IPS-20b (cell line): ENCODE results near the gene ARHGAP15.

ENCODE experiments used
- H3K27ac ChIP-seq: one replicate; pipeline ENCODE4 v1.5.1; 2013; ENCODE audit warnings: low read length
- H3K27me3 ChIP-seq: 2 replicates; pipeline ENCODE4 v1.6.1; 2013; ENCODE audit warnings: mild to moderate bottlenecking, low read length, inconsistent platforms; ENCODE audit not compliant: insufficient read depth
- H3K36me3 ChIP-seq: 2 replicates; pipeline ENCODE4 v1.6.1; 2013; ENCODE audit warnings: low read depth, mild to moderate bottlenecking, inconsistent platforms, low read length, moderate library complexity; ENCODE audit not compliant: insufficient read depth
- H3K4me1 ChIP-seq: 2 replicates; pipeline ENCODE4 v1.6.1; 2013; ENCODE audit warnings: mild to moderate bottlenecking, control low read depth, inconsistent platforms, low read length, moderate library complexity; ENCODE audit not compliant: insufficient read depth
- H3K4me3 ChIP-seq: 2 replicates; pipeline ENCODE4 v1.5.1; 2013; ENCODE audit warnings: mild to moderate bottlenecking, low read length, inconsistent platforms
- H3K9ac ChIP-seq: 2 replicates; pipeline ENCODE4 v1.6.1; 2013; ENCODE audit warnings: low read depth, mild to moderate bottlenecking, inconsistent platforms, low read length, moderate library complexity
- H3K9me3 ChIP-seq: 2 replicates; pipeline ENCODE4 v1.6.1; 2013; ENCODE audit warnings: mild to moderate bottlenecking, low read depth, low read length, inconsistent platforms; ENCODE audit not compliant: insufficient read depth

Gene ARHGAP15

DNA sequence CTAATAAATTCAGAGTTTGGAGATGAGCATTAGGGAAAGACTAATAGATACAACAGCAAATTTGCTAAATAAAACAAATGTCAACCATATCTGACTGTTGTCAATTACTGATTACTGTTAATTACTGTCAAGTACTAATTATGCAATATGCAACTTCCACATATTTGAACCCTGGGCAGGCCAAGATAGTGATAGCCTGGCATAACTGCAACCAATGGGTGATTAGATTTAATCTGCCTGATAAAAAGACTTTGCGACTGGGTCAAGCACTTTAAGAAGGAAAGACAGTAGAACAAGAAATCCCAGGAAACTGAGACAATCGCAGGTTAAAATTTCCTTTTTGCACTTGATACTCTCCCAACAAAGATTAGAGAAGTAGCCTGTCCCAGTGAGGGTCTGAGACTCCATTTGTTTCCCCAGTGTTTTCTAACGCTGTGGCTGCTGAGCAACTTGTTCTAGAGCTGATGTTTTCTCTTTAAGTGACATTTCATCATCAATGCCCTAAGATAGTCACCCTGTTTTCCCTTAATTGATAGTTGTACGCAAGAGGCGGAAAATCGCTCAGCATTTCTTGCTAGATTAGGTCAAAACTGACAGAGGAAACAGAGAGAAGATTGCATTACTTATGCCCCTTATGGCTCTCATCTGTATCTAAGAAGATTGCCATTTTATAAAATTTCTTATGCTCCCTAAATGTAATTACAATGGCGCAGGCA, 17.8 kb downstream of the ARHGAP15 start:
- H3K4me3 ChIP-seq = no peak overlapping the region
- no peaks in the 10 kb centered on the region for H3K4me1 ChIP-seq
- no peaks in the 10 kb centered on the region for H3K9me3 ChIP-seq
- H3K9ac ChIP-seq = no peak overlapping the region
- H3K27me3 ChIP-seq = no peaks in the 10 kb centered on the region
- no peaks in the 10 kb centered on the region for H3K36me3 ChIP-seq
- no peak overlapping the region for H3K27ac ChIP-seq

DNA sequence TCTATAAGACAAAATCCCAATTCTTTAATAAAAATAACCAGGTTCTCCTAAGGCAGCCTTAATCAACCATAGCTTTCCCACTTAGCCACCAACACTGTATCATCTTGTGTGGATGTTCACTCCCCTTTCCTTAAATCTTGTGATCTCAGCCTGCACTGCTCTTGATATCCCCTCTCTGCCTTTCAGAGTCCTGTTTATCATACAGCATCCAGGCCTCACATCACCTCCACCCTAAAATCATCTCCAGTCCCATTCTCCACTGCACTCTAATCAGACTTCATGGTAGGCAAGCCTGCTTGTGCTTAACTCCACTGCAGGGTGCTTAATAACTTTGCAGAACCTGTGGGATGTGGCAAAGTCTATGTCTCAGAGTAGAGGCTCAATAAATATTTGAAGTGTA, 18.8 kb downstream of the ARHGAP15 start:
- Histone ChIP-seq H3K9me3 (no peaks in the 10 kb centered on the region), H3K9ac (no peak overlapping the region), H3K27ac (no peak overlapping the region), H3K36me3 (no peaks in the 10 kb centered on the region), H3K4me3 (no peak overlapping the region), H3K27me3 (no peaks in the 10 kb centered on the region), H3K4me1 (no peaks in the 10 kb centered on the region)

DNA sequence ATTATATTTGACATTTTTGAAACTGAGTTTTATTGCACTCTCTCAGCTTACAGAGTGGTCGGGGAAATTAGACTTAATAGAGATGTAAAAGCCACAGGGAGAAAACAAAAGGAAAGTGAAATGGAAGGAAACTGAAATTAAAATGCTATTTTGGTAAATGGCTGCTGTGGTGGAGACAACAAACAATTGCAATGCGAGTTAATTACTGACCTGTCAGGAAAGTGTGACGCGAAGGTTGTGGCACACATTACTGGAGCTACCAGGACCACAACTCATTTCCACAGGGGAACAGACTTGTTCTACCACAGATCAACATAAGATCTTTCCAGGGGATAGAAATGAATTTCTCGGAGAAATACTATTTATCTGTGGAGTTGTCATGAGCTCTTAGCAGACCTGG, 19.5 kb downstream of the ARHGAP15 start:
- no peaks in the 10 kb centered on the region for H3K27me3 ChIP-seq
- no peaks in the 10 kb centered on the region for H3K36me3 ChIP-seq
- no peak overlapping the region for H3K4me3 ChIP-seq
- no peaks in the 10 kb centered on the region for H3K4me1 ChIP-seq
- H3K9me3 ChIP-seq = no peaks in the 10 kb centered on the region
- H3K9ac ChIP-seq = no peak overlapping the region; the same call in 1 of the 2 replicates
- H3K27ac ChIP-seq = no peak overlapping the region

DNA sequence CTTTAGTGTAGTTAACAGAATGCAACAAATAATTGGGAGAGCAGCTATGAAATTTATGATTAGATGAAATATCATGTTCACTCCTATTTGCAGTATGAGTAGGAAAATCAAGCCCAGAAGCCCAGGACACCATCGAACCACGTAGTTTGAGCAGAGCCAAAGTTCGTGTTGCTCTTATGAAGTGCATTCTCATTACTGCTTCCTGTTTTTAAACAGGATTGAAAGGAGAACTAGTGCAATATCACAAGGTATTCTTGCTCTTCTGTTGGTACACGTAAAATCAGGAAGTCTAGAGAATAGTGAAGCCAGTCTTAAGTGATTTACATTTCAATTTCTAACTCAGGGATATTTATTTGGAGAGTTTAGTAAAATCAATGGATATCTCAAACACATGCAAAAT, 21.1 kb downstream of the ARHGAP15 start:
- H3K27me3 ChIP-seq = no peaks in the 10 kb centered on the region
- no peaks in the 10 kb centered on the region for H3K4me1 ChIP-seq
- no peak overlapping the region for H3K27ac ChIP-seq
- no peak overlapping the region for H3K4me3 ChIP-seq
- H3K36me3 ChIP-seq = no peaks in the 10 kb centered on the region
- H3K9ac ChIP-seq = no peak overlapping the region
- no peaks in the 10 kb centered on the region for H3K9me3 ChIP-seq

DNA sequence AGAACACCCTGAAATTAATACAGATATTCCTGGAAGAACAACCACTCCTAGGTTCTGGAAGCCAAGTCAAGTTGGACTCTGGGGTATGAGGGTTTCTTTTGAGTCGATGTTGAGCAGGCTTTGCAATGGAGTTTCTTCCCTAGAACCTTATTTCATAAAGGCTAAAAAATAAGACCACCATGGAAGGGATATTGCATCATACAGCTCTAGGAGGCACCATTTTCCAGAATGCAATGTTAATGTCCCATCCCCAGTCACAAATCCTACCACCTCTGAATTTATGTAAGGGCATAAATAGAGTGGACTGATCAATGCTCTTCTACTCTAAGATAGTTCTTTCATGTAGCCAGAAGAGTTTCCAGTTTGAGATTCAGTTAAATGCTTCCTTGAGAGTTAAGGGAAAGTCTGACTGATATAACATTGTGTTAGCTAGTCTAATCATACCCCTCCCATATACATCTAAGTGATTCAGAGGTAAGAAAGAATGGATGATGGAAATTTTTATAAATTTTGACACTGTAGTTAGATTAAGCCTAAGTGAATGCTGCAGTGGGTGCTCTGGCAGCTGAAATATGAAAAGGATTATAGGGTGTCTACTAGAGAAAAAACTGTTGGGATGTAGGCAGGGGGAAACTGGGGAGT, 22.0 kb downstream of the ARHGAP15 start:
- no peak overlapping the region for H3K9ac ChIP-seq
- H3K9me3 ChIP-seq = no peaks in the 10 kb centered on the region
- no peak overlapping the region for H3K27ac ChIP-seq
- no peak overlapping the region for H3K4me3 ChIP-seq
- H3K36me3 ChIP-seq = no peaks in the 10 kb centered on the region
- H3K27me3 ChIP-seq = no peaks in the 10 kb centered on the region
- H3K4me1 ChIP-seq = no peaks in the 10 kb centered on the region

DNA sequence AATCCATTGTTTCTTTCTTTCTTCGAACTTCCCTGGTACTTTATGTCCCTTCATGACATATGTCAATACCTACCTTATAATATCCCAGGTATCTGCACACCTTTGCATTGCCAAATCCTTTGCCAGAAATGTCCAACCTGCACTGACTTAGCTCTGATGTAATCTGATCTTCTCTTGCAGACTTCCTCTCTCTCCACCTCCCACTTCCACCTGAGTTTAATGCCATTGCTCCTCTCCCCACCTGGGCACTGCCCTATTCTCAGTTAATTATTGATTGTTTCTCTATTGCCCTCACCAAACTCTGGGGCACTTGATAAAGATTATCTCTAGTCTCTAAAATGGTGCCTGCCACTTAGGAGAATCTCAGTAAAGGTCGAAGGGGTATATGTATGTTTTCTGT, 23.0 kb downstream of the ARHGAP15 start:
- H3K4me3 ChIP-seq = no peak overlapping the region
- 0 out of 2 replicates have a peak, but pooled peaks cover 3% of the 10 kb centered on the region for H3K4me1 ChIP-seq
- no peak overlapping the region for H3K27ac ChIP-seq
- no peaks in the 10 kb centered on the region for H3K9me3 ChIP-seq
- H3K36me3 ChIP-seq = no peaks in the 10 kb centered on the region
- H3K9ac ChIP-seq = no peak overlapping the region
- H3K27me3 ChIP-seq = no peaks in the 10 kb centered on the region

DNA sequence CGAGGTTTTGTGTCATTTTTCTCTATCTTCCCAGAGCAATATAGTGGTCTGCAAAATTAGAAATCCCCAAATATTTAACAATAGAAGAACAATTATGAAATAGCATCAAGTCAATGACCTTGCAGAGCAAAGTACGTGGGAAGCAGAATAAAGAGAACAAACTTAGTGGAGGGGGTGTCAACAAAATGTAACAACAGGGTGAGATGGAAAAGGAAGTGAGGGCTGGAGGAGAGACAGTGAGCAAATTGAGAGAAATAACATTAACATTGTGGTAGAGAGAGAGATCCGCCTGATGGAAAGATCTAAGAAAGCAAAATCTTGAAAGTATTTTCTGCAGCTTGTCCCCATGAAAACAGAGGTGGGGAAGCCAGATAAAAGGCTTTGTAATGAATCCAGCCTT, 23.4 kb downstream of the ARHGAP15 start:
- Histone ChIP-seq H3K9ac (no peak overlapping the region), H3K27ac (no peak overlapping the region), H3K36me3 (no peaks in the 10 kb centered on the region), H3K4me3 (no peak overlapping the region), H3K27me3 (no peaks in the 10 kb centered on the region), H3K9me3 (no peaks in the 10 kb centered on the region), H3K4me1 (0 out of 2 replicates have a peak, but pooled peaks cover 3% of the 10 kb centered on the region)

DNA sequence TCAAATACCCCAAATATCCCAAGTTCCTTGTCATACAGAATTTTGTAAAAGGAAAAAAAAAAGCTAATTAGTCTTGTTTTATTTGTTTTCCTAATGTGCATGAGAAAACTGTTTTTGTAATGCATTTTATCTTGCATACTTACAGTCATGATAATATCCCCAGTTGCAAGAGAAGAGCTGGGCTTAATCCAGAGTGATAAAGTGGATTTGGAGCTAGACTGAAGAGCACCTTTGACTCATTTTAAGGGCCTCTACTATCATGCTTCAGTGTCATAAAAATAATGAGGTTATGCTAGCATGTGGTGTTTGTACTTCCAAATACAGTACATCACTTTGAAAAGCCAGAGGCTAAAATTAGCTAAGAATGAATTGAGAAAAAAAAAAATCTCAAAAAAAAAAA, 26.4 kb downstream of the ARHGAP15 start:
- H3K27ac ChIP-seq = no peak overlapping the region
- H3K9ac ChIP-seq = no peak overlapping the region
- no peaks in the 10 kb centered on the region for H3K36me3 ChIP-seq
- 0 out of 2 replicates have a peak, but pooled peaks cover 3% of the 10 kb centered on the region for H3K4me1 ChIP-seq
- no peak overlapping the region for H3K4me3 ChIP-seq
- no peaks in the 10 kb centered on the region for H3K27me3 ChIP-seq
- no peaks in the 10 kb centered on the region for H3K9me3 ChIP-seq

DNA sequence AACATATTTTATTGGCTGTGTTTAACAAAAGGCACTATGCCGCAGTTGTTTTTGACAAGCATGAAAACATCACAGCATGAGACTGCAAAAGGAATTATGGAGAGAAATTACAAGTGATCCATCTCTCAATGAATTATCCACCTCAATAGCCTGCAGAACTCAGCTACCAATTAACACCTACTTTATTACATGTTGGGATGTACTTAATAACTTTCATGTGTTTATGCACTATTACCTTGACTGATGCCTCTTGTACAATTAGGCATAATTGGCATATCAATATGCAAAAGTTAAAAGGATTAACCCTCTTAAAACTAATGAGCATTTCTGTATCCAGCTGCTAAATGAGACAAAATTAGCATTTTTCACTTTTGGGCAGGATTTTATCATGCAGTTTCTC, 27.8 kb downstream of the ARHGAP15 start:
- H3K27ac ChIP-seq = no peak overlapping the region
- H3K36me3 ChIP-seq = no peaks in the 10 kb centered on the region
- no peaks in the 10 kb centered on the region for H3K27me3 ChIP-seq
- 0 out of 2 replicates have a peak, but pooled peaks cover 3% of the 10 kb centered on the region for H3K4me1 ChIP-seq
- no peak overlapping the region for H3K9ac ChIP-seq
- no peaks in the 10 kb centered on the region for H3K9me3 ChIP-seq
- H3K4me3 ChIP-seq = no peak overlapping the region

DNA sequence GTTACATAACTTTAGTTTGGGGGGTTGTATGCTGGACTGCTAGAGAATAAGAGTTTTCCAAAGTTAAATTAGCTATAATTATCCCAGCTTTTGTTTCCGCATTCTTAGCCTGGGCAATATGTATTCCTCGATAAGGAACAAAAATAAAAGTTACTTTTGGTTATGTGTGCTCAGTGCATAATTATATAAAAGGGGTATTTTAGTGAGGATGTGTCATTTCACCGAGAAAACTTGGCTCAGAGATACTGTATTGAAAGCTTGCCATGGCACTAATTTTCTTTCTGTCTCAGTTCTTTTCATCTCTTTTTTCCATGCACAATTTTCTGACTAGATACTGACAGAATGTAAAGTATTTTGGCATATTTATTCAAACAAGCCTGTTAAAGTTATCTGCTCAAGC, 28.2 kb downstream of the ARHGAP15 start:
- H3K9me3 ChIP-seq = no peaks in the 10 kb centered on the region
- no peak overlapping the region for H3K4me3 ChIP-seq
- no peak overlapping the region for H3K27ac ChIP-seq
- H3K36me3 ChIP-seq = no peaks in the 10 kb centered on the region
- no peak overlapping the region for H3K9ac ChIP-seq
- H3K4me1 ChIP-seq = 0 out of 2 replicates have a peak, but pooled peaks cover 3% of the 10 kb centered on the region
- H3K27me3 ChIP-seq = no peaks in the 10 kb centered on the region

DNA sequence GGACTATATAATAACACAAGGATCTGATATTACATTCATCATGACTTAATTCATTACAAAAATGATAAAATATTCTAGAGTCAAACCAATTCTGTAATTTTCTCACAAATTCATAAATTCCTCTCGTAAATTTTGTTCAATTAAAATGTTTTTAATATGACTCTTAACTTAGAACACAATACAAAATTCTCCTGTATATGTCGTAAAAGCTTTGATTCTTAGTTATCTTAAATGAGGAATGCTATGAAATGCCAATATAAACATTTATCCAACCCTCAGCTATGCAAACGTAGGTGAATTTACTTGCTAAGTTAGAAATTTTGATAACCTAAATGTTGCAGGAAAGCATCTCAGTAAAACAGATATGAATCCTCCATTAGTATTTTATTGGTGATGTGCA, 28.9 kb downstream of the ARHGAP15 start:
- no peaks in the 10 kb centered on the region for H3K36me3 ChIP-seq
- H3K9me3 ChIP-seq = no peaks in the 10 kb centered on the region
- no peaks in the 10 kb centered on the region for H3K27me3 ChIP-seq
- H3K27ac ChIP-seq = no peak overlapping the region
- H3K4me3 ChIP-seq = no peak overlapping the region
- H3K4me1 ChIP-seq = 0 out of 2 replicates have a peak, but pooled peaks cover 3% of the 10 kb centered on the region
- no peak overlapping the region for H3K9ac ChIP-seq
